Skeletal muscle tissue (tissue), 4 donors: ENCODE measurements around the gene ZNF563. TPM values are rescaled to one million over a fixed set of nuclear protein-coding genes. Genes with fewer than 3 reads are reported as not detected.
"Not testable (repeated sequence)": the region's sequence is repeated elsewhere in the genome, so short reads cannot be mapped to it uniquely, and the experiment has no call there.

Source experiments
- H3K27ac ChIP-seq: one replicate; pipeline ENCODE4 v1.7.0; 2013; ENCODE audit warnings: mild to moderate bottlenecking, low read depth, low read length, inconsistent platforms
- H3K27me3 ChIP-seq, 3 donors: one replicate each; pipeline ENCODE4 v1.7.0; 2013; ENCODE audit warnings: low read length in 3 of 3; ENCODE audit not compliant: control insufficient read depth in 3 of 3, insufficient read depth in 3 of 3
- H3K36me3 ChIP-seq, 3 donors: one replicate each; pipeline ENCODE4 v1.7.0; 2013; ENCODE audit warnings: low read length in 3 of 3; ENCODE audit not compliant: control insufficient read depth in 3 of 3, insufficient read depth in 3 of 3
- H3K4me1 ChIP-seq, 3 donors: one replicate each; pipeline ENCODE4 v1.7.0; 2013; ENCODE audit warnings: low read length in 3 of 3, mild to moderate bottlenecking in 3 of 3; ENCODE audit not compliant: control insufficient read depth in 3 of 3, insufficient read depth in 3 of 3
- H3K4me3 ChIP-seq, 3 donors: one replicate each; pipeline ENCODE4 v1.7.0; 2013; ENCODE audit warnings: low read length in 3 of 3
- H3K9ac ChIP-seq, 3 donors: one replicate each; pipeline ENCODE4 v1.7.0; 2013; ENCODE audit warnings: low read length in 3 of 3, mild to moderate bottlenecking in 3 of 3, moderate library complexity in 2 of 3, low read depth in 1 of 3
- H3K9me3 ChIP-seq, 3 donors: one replicate each; pipeline ENCODE4 v1.7.0; 2013; ENCODE audit warnings: low read length in 3 of 3; ENCODE audit not compliant: control insufficient read depth in 3 of 3
- total RNA-seq: library from RNA; depleted of rRNA; stranded (reverse); fragments of >200 nt; gene quantifications from one replicate; pipeline ENCODE4 v1.2.3, GENCODE V29; 2014
- donor health status: Osteomylitis.

The ZNF563 gene
- total RNA-seq, 1 donor from 2014 or later = 3.1 TPM

GRCh38 chr19:12350185-12350889, 16.9 kb upstream of the ZNF563 start:
- Histone ChIP-seq H3K4me1 (no peaks in the 10 kb centered on the region), H3K4me3 (peak overlapping the region in 2 of 3 donors; percentile 14 to 44), H3K9me3 (peaks cover 4 to 44% (median 28%) of the 10 kb centered on the region in 3 donors), H3K27me3 (no peaks in the 10 kb centered on the region), H3K27ac (no peak overlapping the region), H3K36me3 (peaks cover 16 to 30% (median 25%) of the 10 kb centered on the region in 3 donors), H3K9ac (no peak overlapping the region)

- Histone ChIP-seq H3K27ac (no peak overlapping the region), H3K4me3 (no peak overlapping the region), H3K36me3 (peaks cover 16 to 30% (median 25%) of the 10 kb centered on the region in 3 donors), H3K27me3 (no peaks in the 10 kb centered on the region), H3K9ac (no peak overlapping the region), H3K9me3 (peaks cover 4 to 39% (median 26%) of the 10 kb centered on the region in 3 donors), H3K4me1 (no peaks in the 10 kb centered on the region)
Observed at GRCh38 chr19:12346896-12347295, 13.5 kb upstream of the ZNF563 start.

- H3K9ac ChIP-seq = no peak overlapping the region
- no peak overlapping the region for H3K4me3 ChIP-seq
- peaks cover 4 to 14% (median 10%) of the 10 kb centered on the region in 3 donors for H3K36me3 ChIP-seq
- H3K27me3 ChIP-seq = no peaks in the 10 kb centered on the region
- H3K27ac ChIP-seq = no peak overlapping the region
- H3K9me3 ChIP-seq = peaks cover 0 to 27% (median 17%) of the 10 kb centered on the region in 3 donors
- no peaks in the 10 kb centered on the region for H3K4me1 ChIP-seq
Observed at GRCh38 chr19:12345197-12345596, 11.8 kb upstream of the ZNF563 start.

- Histone ChIP-seq H3K36me3 (no peaks in the 10 kb centered on the region), H3K4me3 (no peak overlapping the region), H3K9me3 (no peaks in the 10 kb centered on the region), H3K27ac (no peak overlapping the region), H3K4me1 (peaks cover 12 to 20% (median 15%) of the 10 kb centered on the region in 3 donors), H3K9ac (peak overlapping the region in 1 of 3 donors; percentile 16), H3K27me3 (no peaks in the 10 kb centered on the region)
Observed at GRCh38 chr19:12331211-12331941, 2.1 kb downstream of the ZNF563 start.

GRCh38 chr19:12330340-12330739, 3.1 kb downstream of the ZNF563 start:
- Histone ChIP-seq H3K9me3 (no peaks in the 10 kb centered on the region), H3K4me1 (peaks cover 12 to 20% (median 15%) of the 10 kb centered on the region in 3 donors), H3K36me3 (no peaks in the 10 kb centered on the region), H3K9ac (no peak overlapping the region), H3K27me3 (no peaks in the 10 kb centered on the region), H3K4me3 (peak overlapping the region in 1 of 3 donors; percentile 0), H3K27ac (peak overlapping the region; percentile 20)

- Histone ChIP-seq H3K27me3 (no peaks in the 10 kb centered on the region), H3K36me3 (peaks cover 7 to 13% (median 10%) of the 10 kb centered on the region in 3 donors), H3K27ac (no peak overlapping the region), H3K4me1 (peaks cover 0 to 4% (median 2%) of the 10 kb centered on the region in 3 donors), H3K9me3 (no peaks in the 10 kb centered on the region), H3K9ac (no peak overlapping the region), H3K4me3 (no peak overlapping the region)
Observed at GRCh38 chr19:12325690-12326089, 7.7 kb downstream of the ZNF563 start.

- Histone ChIP-seq H3K9ac (no peak overlapping the region), H3K4me3 (no peak overlapping the region), H3K9me3 (peaks cover 0 to 8% (median 6%) of the 10 kb centered on the region in 3 donors), H3K27me3 (no peaks in the 10 kb centered on the region), H3K27ac (no peak overlapping the region), H3K36me3 (peaks cover 22 to 44% (median 40%) of the 10 kb centered on the region in 3 donors), H3K4me1 (no peaks in the 10 kb centered on the region)
Observed at GRCh38 chr19:12318782-12319413, 14.5 kb downstream of the ZNF563 start.

- peaks cover 11 to 25% (median 16%) of the 10 kb centered on the region in 3 donors for H3K36me3 ChIP-seq
- H3K4me1 ChIP-seq = no peaks in the 10 kb centered on the region
- peaks cover 0 to 7% (median 4%) of the 10 kb centered on the region in 3 donors for H3K9me3 ChIP-seq
- no peak overlapping the region for H3K9ac ChIP-seq
- H3K27ac ChIP-seq = no peak overlapping the region
- no peaks in the 10 kb centered on the region for H3K27me3 ChIP-seq
- no peak overlapping the region for H3K4me3 ChIP-seq
Observed at GRCh38 chr19:12314553-12314952, 18.9 kb downstream of the ZNF563 start.

GRCh38 chr19:12308891-12309290, 24.5 kb downstream of the ZNF563 start:
- not testable (repeated sequence) for H3K9ac ChIP-seq, H3K4me3 ChIP-seq, H3K36me3 ChIP-seq, H3K4me1 ChIP-seq, H3K27me3 ChIP-seq, H3K9me3 ChIP-seq, H3K27ac ChIP-seq
